Pericardium fibroblast (primary cell): Measurements from ENCODE around the gene OR4D6. TPM values are rescaled to one million over a fixed set of nuclear protein-coding genes. Genes with fewer than 3 reads are reported as not detected.

Experiments
- total RNA-seq: library from RNA; depleted of rRNA; stranded (reverse); fragments of >200 nt; gene quantifications from 2 replicates; pipeline ENCODE4 v1.2.3, GENCODE V29; 2015

OR4D6 gene
- not detected in 2 replicates for total RNA-seq

GRCh38 chr11:59456661-59457060 lies at the start of gene OR4D6:
TSS of gene OR4D6 (plus strand) at chr11:59456961. CDS start at chr11:59456961, 0 bp downstream.

GRCh38 chr11:59426361-59427067 lies 30.2 kb upstream of the OR4D6 start, which contains the start of gene OR5A2:
TSS of gene OR5A2 (minus strand) at chr11:59426413. CDS start at chr11:59422953, 3,460 bp downstream.

GRCh38 chr11:59436169-59436568 lies 20.6 kb upstream of the OR4D6 start, which contains the start of gene OR5A1:
TSS of gene OR5A1 (plus strand) at chr11:59436469. CDS start at chr11:59443169, 6,700 bp downstream.

GRCh38 chr11:59473015-59473414 lies 16.3 kb downstream of the OR4D6 start, which contains the start of gene OR4D10:
TSS of gene OR4D10 (plus strand) at chr11:59473315. CDS start at chr11:59477430, 4,115 bp downstream.

GRCh38 chr11:59503276-59503675 lies 46.5 kb downstream of the OR4D6 start, which contains the start of gene OR4D11:
TSS of gene OR4D11 (plus strand) at chr11:59503576. CDS start at chr11:59503576, 0 bp downstream.

Other genes with a start within 250 kb of the OR4D6 start
- not detected in 2 replicates for gene MPEG1, start 244.0 kb upstream of the OR4D6 start, total RNA-seq
- gene OR5AN1, start 98.1 kb upstream of the OR4D6 start, total RNA-seq, result not detected in 2 replicates
- not detected in 2 replicates for gene OR5A2, start 30.5 kb upstream of the OR4D6 start, total RNA-seq
- not detected in 2 replicates for gene OR5A1, start 20.5 kb upstream of the OR4D6 start, total RNA-seq
- not detected in 2 replicates for gene OR4D10, start 16.4 kb downstream of the OR4D6 start, total RNA-seq
- gene OR4D11, start 46.6 kb downstream of the OR4D6 start, total RNA-seq, result not detected in 2 replicates
- gene OR4D9, start 54.6 kb downstream of the OR4D6 start, total RNA-seq, result not detected in 2 replicates
- 14.4 and 15.2 TPM in 2 replicates for gene OSBP, start 158.8 kb downstream of the OR4D6 start, total RNA-seq
- 10.5 and 12.3 TPM in 2 replicates for gene PATL1, start 212.1 kb downstream of the OR4D6 start, total RNA-seq